ENCODE data around the gene OSBPL9. TPM values are rescaled to one million over a fixed set of nuclear protein-coding genes. Genes with fewer than 3 reads are reported as not detected.
A peak's percentile ranks its signal among the peaks of the same experiment; 100 is the strongest.
"Not testable (repeated sequence)": the region's sequence is repeated elsewhere in the genome, so short reads cannot be mapped to it uniquely, and the experiment has no call there.

The OSBPL9 gene
- polyA plus RNA-seq, 1 donor: 165 TPM

DNA sequence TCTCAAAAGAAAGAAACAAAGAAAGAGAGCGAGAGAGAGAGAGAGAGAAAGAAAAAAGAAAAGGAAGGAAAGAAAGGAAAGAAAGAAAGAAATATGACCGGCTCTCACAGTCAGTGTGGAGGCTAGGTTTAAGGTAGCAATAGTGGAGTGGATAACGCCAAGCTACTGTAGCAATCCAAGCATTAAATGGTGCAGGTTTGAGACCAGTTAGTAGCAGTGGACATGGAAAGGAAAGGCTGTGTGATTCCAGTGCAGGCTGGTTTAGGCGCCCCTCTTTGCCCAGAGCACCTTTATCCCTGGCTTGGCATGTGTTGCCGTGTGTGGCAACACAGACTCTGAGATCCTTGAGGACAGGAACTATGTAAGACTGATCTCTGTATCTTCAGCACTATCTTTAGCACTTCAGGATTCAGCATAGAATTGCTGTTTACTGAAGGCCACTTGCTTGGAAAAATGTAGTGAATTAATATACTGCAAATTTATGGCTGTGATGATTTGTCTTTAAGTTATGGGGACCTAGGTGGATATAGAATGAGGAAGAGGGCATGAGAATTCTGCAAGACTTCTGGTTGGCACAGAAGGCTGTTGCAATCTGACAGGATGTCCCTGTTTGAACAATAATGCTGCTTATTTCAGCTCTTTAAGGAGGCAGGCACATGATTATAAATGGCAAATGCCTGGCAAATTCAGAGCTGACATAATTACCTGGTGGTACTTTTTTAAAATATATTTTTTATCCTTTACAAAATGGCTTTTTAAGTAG, 10.8 kb upstream of the OSBPL9 start:
- DNase-seq: no peak

GRCh38 chr1:51607681-51608095, 9.2 kb upstream of the OSBPL9 start:
- DNase-seq: no peak

DNA sequence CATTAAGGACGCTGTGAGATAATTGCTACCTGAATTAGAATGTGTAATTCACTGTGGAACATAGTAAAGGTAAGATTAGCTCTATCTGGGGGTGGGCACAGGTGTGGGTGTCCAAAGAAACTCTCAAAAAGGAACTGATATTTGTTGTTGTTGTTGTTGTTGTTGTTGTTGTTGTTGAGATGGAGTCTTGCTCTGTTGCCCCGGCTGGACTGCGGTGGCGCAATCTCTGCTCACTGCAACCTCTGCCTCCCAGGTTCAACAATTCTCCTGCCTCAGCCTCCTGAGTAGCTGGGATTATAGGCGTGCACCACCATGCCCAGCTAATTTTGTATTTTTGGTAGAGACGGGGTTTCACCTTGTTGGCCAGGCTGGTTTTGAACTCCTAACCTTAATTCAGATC, 6.8 kb upstream of the OSBPL9 start:
- not testable (repeated sequence) for DNase-seq

- no peak for DNase-seq
Observed at GRCh38 chr1:51610637-51611036, 6.3 kb upstream of the OSBPL9 start.

GRCh38 chr1:51612447-51612961, 4.4 kb upstream of the OSBPL9 start:
- DNase-seq: no peak

- no peak for DNase-seq
Observed at GRCh38 chr1:51615780-51616291, 1.1 kb upstream of the OSBPL9 start.

- DNase-seq: no peak
Observed at GRCh38 chr1:51616490-51616889, 402 bp upstream of the OSBPL9 start.

GRCh38 chr1:51618715-51619114, 1.8 kb downstream of the OSBPL9 start:
- DNase-seq: no peak

- DNase-seq: no peak
Observed at GRCh38 chr1:51620470-51620869, 3.6 kb downstream of the OSBPL9 start.

DNA sequence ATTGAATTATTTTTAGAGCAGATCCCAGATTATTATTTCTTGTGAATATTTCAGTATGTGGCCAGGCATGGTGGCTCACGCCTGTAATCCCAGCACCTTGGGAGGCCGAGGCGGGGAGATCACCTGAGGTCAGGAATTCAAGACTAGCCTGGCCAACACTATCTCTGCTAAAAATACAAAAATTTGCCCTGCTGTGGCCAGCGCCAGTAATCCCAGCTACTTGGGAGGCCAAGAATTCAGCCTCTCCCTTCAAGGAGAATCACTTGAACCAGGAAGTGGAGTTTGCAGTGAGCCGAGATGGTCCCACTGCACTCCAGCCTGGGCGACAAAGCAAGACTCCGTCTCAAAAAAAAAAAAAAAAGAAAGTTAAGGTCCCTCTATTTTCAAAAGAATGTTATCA, 4.3 kb downstream of the OSBPL9 start:
- DNase-seq: no peak

DNA sequence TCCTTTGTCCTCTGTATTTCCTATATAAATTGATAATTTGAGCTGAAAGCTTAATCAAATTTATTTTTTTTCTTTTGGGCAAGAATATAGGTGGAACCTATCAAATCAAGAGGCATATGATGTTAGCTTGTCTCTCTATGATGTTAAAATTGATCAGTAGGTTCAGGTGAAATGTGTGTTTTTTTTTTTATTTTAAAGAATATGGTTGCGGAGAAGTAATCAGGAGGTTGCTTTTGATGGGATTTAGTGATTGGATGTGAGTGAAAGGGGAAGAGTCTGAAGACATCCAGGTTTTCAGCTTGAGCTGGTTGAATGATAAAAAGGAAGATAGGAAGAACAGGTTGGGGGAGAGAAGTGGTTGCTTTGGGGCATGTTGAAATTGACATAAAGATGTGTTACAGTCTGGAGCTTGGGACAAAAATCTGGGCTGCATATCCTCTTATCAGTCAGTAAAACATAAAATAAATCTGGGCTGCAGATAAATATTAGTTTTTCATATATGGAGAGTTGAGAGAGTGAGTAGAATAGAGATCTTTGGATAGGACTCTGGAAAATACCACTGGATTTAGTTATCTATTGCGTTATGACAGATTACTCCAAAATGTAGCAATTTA, 5.1 kb downstream of the OSBPL9 start:
- no peak for DNase-seq

GRCh38 chr1:51622455-51622913, 5.6 kb downstream of the OSBPL9 start:
- DNase-seq: peak; percentile 19

DNA sequence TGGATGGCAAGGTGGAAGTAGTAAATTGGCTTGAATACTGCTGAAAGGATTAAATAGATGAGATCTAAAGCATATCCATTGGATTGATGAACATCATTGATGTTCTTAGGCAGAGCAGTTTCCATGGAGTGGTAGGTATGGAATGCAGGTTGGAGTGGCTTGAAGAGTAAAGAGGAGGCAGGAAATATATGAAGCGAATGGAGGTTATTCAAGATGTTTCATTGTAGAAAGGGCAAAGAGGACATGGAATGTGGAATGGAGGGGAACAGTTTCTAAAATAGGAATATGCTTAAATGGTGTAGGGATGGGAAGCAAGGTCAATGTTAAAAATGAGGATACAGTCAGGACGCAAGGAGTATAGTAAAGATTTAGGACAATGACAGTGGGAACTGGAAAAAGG, 6.1 kb downstream of the OSBPL9 start:
- no peak for DNase-seq

GRCh38 chr1:51623450-51623849, 6.6 kb downstream of the OSBPL9 start:
- DNase-seq: no peak

- no peak for DNase-seq
Observed at GRCh38 chr1:51624855-51625254, 8.0 kb downstream of the OSBPL9 start.

GRCh38 chr1:51627672-51628071, 10.8 kb downstream of the OSBPL9 start:
- no peak for DNase-seq

DNA sequence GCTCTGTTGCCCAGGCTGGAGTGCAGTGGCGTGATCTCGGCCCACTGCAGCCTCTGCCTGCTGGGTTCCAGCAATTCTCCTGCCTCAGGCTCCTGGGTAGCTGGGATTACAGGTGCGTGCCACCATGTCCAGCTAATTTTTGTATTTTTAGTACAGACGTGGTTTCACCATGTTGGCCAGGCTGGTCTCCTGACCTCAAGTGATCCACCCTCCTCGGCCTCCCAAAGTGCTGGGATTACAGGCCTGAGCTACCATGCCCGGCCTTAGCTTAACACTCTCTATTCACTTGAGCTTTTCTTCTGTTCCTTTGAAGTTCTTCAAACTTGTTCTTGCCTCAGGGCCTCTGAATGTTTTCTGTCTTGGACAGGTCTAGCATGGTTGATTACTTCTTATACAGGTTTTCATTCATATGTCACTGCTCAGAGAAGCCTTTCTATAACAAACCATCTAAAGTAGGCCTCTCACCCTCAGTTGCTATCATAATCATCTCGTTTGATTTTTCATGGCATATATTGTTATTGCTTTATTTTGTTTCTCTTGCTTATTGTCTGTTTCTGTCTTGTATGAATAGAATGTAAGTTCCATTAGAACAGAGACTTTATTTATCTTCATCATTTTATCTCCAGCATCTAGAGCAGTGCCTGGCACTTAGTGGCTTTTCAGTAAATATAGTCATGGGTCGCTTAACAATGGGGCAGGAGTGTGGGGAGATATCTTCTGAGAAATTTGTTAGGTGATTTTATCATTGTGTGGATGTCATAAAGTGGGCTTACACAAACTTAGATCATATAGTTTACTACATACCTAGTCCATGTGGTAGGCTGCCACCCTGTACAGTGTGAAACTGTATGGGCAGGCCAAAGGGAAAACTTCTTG, 12.1 kb downstream of the OSBPL9 start:
- DNase-seq: no peak

DNA sequence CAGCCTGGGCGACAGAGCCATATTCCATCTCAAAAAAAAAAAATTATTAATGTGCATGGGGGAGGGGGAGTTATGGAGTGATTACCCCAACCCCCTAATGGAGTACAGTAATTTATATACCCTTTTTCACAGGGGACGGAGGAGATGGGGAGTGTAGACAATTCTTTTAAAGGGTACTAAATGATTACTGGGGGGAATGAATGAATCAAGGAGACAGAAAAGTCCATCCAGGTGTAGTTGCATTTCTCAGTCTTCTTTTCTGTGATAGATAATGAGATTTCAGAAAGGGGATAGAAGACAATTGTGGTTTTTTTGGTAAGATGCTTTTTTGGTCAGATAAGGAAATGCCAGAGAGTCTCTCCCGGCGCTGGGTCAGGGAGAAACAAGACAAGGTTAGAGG, 13.0 kb downstream of the OSBPL9 start:
- no peak for DNase-seq

GRCh38 chr1:51630393-51630792, 13.5 kb downstream of the OSBPL9 start:
- DNase-seq: no peak

DNA sequence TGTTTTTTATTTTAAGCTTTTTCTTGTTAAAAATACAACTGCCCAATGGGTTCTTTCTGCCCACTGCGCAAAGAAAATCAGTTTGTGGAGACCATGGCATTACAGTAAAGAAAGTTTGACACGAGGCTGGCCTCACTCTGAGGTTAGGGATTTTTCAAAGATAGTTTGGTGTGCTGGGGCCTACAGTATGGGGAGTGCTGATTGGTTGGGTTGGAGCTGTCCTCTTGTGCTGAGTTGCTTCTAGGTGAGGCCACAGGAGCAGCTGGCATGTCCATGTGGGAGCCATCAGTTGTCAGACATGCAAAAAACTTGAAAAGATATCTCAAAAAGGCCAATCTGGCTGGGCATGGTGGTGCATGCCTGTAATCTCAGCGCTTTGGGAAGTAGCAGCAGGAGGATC, 14.0 kb downstream of the OSBPL9 start:
- no peak for DNase-seq

- no peak for DNase-seq
Observed at GRCh38 chr1:51631747-51632146, 14.9 kb downstream of the OSBPL9 start.

DNA sequence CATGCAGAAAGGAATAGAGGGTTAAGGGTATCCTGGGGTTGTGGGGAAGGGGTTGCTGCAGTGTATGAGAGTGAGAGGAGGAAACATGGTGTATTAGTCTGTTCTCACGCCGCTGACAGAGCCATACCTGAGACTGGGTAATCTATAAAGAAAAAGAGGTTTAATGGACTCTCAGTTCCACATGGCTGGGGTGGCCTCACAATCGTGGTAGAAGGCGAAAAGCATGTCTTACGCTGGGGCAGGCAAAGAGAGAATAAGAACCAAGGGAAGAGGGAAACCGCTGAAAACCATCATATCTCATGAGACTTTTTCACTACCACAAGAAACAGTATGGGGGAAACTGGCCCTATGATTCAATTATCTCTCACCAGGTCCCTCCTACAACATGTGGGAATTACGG, 17.7 kb downstream of the OSBPL9 start:
- no peak for DNase-seq

Data from left kidney (tissue), 2 donors.